Globus pallidus (tissue), 1 donor: ENCODE measurements around the gene DOLK.
"Not testable (repeated sequence)": the region's sequence is repeated elsewhere in the genome, so short reads cannot be mapped to it uniquely, and the experiment has no call there.

Experiments used
- DNase-seq: peaks from one replicate; pipeline ENCODE4 v3.0.0-alpha.2; 2015; ENCODE audit warnings: low spot score

Gene DOLK

DNA sequence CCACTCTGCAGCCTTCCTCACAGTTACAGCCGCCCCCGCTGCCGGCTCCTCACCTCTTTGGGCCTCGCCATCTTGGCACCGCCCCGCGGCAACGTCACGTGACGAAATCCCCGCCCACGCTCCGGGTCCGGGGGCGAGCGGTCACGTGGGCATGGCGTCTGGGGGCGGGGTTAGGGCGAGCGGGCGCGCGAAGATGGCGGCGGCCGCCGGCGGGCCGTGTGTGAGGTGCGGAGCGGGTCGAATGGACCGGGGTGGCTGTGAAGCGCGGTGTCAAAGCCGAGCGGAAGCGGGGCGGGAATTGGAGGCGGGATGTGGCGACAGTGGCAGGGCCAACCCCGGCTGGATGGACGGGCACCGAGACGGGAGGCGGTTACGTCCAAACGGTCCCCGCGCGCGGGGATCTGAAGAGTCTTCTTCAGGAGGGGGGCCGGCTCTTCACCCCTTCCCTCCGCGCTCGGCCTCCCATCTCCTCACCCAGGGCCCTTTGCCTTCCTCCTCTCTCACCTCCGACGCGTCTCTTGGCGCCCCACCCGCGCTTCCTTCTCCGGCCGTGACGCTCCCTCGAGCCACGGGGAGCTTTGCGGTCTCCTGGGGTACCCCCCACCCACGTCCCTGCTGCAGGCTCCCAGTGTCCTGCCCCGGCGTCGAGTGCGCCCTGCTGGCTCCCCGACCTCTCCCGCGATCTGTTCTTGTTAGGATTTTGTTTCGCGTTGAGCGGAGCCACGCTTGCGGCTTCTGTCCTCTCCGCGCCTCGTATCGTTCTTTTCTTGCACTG, at the start of gene DOLK, which contains the start of gene NUP188:
DOLK (minus strand) TSS at position 77 of the 775 bp plus-strand sequence. CDS start 300 bp downstream, outside the sequence.
NUP188 (plus strand) TSS at position 173 of the 775 bp plus-strand sequence; CDS start at position 194, 21 bp downstream.
- DNase-seq: peak; percentile 90

DNA sequence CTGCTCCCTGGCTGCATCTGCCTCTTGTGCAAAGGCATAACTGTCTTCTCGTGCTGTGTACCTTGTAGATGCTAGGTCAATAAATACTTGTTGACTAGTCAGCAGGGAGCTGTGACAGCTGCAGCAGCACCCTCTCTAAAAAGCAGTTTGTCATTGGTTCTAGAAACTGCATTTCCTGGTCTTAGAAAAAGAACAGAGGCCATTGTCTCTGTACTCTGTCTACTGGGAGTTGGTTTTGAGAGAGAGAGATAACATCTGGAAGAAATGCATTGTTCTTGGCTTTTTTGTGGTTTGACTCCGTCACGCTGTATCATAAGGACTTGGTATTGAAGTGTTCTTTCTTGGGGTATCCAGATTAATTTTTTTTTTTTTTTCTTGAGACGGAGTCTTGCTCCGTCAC, 48.4 kb upstream of the DOLK start:
- peak; percentile 80 for DNase-seq

DNA sequence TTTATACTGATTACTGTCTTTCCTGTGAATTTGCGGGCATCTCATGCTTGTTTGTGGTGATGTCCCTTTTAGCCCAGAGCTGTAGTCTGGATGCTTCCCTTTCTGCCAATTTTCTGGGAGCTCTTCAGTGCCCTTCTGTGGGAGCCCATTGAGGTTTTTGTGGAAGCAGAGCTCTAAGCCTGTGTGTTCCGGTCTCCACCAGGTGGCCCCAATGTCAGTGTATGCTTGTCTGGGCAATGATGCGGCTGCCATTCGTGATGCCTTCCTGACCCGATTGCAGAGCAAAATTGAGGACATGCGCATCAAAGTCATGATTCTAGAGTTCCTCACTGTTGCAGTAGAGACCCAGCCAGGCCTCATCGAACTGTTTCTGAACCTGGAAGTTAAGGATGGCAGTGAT, 45.6 kb upstream of the DOLK start:
- DNase-seq: peak; percentile 81

DNA sequence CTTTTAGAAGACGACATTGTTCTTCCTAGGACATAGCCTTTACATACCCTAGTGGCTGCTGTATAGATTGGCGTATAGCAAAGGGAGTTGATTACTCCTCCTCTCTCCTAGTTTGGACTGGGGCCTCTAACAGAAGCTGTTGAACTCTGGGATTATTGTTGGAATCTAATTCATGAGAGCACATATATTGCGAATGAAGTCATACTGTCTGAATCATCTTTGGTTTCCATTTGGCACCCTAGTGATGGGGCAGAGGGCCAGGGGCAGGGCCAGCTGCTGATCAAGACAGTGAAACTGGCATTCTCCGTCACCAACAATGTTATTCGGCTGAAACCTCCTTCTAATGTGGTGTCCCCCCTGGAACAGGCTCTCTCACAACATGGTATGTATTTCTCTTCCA, 40.4 kb upstream of the DOLK start:
- DNase-seq: peak; percentile 68

DNA sequence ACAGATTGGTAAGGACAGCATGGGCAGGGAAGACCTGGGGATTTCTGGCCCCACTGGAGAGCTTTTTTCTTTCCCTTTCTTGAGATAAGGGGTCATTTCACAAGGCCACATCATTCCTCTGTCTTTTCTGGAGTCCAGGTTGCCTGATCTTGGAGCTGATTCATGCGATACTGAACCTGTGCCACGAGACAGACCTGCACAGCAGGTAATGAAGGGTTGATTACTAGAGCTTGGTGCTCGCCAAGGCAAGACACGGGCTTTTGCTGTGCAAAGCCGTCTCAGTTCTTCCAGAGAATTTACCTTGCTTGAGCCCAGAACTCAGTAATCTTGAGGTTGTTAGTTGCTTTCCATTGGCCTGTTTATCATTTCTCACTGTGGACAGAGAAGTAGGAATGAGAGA, 39.3 kb upstream of the DOLK start:
- DNase-seq: no peak

DNA sequence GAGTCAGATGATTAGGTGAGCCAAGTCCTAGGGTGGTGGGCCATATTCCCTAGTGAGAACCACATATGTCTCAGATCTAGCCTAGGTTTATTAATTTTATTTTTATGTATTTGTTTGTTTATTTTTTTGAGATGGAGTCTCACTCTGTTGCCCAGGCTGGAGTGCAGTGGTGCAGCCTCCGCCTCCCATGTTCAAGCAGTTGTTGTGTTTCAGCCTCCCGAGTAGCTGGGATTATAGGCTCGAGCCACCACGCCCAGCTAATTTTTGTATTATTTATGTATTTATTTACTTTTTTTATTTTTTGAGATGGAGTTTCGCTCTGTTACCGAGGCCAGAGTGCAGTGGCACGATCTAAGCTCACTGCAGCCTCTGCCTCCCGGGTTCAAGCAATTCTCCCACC, 36.1 kb upstream of the DOLK start:
- no peak for DNase-seq

DNA sequence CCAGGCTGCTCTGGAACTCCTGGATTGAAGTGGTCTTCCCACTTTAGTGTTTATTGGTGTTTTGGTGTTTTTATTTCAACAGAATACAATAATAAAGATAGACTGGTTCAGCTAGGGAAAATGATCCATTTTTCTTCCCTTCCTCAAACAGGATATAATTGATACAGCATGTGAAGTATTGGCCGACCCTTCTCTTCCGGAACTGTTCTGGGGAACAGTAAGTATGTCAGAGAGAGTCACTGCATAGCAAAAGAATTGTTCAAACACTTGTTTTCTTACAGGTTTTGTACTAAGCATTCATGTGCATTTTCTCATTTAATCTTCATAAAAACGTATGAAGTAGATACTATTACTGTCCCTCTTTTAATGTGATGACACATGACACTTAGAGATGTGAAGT, 31.7 kb upstream of the DOLK start:
- DNase-seq: no peak

DNA sequence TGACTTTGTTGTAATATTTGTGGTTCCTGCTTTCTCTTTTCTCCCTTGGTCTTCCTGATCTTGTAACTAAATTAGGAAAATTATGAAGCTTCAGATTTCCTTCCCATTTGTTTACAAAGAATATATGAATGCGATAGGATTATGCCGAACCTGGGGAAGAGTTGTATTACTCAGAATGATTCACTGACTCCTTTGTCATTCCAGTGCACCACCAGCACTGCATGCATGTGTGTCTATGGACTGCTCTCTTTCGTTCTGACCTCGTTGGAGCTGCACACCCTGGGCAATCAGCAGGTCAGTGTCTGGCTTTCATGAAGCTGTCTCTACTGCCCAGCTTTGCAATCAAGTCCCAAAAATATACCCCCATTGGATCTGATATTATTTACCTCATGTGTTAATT, 25.6 kb upstream of the DOLK start:
- no peak for DNase-seq

DNA sequence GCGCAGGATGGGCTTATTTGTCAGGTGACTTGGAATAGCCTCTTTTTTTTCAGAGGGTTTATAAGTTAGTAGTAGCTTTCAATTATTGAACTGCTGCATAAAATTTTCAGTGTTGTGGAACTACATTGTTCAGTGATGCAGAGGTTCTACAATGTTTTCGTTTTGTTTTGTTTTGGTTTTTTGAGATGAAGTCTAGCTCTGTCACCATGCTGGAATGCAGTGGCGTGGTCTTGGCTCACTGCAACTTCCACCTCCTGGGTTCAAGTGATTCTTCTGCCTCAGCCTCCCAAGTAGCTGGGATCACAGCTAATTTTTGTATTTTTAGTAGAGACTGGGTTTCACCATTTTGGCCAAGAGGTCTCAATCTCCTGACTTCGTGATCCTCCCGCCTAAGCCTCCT, 22.1 kb upstream of the DOLK start:
- no peak for DNase-seq

DNA sequence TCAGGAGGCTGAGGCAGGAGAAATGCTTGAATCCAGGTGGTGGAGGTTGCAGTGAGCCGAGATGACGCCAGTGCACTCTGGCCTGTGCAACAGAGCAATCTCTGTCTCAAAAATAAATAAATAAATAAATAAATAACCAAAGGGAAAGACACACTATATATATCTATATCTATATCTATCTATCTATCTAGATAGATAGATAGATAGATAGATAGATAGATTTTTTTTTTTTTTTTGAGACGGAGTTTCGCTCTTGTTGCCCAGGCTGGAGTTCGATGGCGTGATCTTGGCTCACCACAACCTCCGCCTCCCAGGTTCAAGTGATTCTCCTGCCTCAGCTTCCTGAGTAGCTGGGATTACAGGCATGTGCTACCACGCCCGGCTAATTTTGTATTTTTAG, 14.0 kb upstream of the DOLK start:
- DNase-seq: not testable (repeated sequence)

DNA sequence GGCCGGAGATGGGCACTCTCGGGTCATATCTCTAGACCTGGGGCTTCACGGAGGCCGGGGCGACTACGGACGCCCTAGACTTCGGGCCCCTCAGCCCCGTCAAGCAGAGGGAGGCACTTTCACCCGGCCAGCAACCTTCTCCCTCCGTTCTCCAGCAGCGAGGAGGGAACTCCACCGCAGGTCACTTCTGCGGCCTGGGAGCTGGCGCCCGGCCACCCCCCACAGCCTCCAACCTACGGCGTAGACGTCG, 201 bp downstream of the DOLK start:
- DNase-seq: no peak

DNA sequence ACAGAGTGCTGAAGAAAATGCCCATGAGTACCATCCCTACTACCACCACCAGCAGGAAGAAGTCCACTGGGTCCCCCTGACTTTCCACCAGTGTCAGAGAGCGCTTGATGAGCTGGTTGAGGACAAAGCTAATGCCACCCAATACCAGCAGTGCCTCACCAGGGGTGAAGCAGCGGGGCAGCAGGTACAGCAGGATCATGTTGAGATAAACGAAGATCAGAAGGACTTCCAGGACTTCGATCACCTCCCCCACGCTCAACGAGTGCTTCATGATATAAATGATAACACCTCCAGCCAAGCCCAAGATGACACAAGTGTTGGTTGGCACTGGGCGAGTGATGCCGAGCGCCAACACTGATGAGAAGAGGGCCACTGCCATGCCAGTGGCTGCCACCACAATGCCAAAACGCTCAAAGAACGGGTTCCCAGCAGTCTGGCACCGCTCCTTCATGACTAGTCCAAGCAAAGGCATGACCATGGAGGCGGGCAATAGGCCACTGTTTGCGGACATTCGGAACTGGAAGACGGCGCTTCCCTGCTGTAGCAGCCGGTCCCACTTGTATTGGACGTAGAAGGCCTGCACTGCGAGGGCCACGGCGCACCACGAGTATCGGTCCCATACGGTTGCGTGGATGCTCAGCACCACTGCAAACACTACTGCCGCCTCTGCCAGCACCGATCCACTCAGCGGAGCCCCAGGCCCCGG, 679 bp downstream of the DOLK start:
- DNase-seq: peak; percentile 23

DNA sequence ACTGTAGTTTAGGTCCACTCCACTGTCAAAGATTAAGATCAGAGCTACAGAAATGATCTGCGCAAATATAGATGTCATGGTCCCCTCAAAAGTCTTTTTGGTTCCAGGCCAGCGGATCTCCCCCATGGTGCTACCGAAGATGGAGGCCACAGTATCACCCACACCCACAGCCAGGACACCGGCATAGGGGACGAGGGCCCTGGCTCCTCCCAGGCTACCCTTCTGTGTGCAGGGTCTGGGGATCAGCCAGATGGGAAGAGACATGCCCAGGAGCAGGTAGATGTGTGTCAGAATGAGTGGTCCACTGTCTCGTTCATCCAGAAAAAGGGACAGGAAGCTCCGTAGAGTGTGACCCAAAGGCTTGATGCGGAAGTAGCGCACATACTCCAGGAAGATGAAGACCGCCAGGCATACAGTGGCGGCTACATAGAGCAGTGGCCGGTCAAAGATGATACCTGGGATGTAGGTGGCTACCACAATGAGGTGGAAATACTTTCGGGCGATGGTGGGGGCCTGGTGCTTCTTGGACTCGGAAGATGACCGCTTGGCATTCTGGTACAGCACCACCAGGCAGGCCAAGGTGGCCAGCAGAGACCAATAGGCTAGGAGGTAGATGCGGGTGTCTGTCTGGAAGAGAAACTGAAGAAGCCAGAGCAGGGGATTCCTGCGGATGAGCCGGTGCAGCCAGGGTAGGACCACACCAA, 1.5 kb downstream of the DOLK start:
- DNase-seq: no peak

DNA sequence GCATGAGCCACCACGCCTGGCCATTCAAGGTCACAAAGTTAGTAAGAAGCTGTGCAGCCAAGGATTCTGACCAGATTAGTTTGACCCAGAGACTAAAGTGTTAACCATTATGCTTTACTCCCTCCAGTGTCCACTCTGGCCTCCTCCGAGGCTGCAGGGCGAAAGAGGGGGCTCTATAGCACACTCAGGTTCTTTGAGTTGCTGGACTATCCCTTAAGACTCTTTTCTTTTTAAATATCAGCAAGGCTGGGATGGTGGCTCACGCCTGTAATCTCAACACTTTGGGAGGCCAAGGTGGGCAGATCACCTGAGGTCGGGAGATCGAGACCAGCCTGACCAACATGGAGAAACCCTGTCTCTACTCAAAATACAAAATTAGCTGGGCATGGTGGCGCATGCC, 2.4 kb downstream of the DOLK start:
- not testable (repeated sequence) for DNase-seq

DNA sequence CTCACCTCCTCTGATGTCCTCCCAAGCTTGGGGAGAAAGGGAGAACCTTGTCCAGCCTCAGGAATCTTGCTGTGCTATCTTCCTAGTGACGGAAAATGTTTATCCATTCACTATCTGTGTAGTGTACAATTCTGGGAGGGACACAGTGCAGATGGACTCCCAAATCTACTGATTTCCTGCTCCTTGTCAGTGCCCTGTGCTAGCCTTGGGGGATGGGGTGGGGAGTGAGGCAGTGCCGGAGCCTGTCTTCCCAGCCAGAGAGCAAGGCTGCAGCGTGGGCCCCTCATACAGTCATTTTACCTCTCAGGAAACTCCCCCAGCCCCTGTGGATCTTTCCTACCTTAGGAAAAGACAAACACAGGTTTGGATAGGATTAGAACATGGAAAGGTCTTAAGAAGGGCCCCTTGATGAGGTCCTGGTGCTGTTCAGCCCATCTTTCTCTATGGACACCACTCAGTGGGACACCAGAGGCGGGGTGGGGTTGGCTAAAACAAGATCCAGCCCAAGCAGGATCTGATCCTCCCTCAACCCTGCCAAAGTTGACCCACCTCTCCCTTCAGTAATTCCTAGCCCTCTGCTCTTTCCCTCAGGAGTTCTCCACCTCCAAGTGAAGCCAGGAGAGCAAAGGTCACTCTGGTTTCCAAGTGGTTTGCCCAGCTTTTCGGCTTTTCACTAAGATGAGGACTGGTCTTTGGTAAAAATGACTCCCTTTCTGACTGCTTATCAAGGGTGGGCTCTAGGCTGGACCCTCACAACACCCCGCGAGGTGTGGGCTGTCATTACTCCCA, 3.4 kb downstream of the DOLK start:
- DNase-seq: no peak

DNA sequence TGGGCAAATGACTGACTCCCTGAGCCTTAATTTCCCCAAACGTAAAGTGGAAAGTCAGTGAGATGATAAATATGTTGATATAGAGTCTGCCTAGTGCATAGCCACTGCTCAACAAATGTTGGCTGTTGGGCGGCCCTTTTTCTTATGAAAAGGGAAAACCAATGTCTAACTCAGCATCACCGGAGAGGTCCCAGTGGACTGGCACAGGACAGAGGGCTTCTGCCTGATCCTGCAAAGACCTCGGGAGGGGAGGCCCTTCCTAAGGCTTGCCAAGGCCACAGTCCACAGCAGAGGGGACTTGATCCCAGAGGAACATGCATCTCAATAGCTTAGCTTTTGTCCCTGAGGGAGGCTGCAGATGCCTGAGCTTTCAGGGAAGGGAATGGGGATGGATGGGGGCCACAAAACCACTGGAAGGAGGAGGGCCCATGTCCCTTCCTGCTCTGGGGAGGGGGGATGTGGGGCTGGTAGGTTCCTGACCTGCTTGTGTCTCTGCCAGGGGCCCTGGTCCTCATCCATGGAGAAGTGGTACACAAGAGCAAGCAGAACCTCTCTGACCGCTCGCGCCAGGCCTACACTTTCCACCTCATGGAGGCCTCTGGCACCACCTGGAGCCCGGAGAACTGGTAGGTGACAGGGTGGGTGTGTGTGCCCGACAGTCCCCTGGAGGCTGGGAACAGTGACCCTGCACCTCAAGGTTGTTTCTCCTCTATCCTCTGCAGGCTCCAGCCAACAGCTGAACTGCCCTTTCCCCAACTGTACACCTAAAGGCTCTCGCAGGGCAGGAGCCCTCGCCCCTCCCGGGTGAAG, 6.3 kb downstream of the DOLK start:
- DNase-seq: no peak

DNA sequence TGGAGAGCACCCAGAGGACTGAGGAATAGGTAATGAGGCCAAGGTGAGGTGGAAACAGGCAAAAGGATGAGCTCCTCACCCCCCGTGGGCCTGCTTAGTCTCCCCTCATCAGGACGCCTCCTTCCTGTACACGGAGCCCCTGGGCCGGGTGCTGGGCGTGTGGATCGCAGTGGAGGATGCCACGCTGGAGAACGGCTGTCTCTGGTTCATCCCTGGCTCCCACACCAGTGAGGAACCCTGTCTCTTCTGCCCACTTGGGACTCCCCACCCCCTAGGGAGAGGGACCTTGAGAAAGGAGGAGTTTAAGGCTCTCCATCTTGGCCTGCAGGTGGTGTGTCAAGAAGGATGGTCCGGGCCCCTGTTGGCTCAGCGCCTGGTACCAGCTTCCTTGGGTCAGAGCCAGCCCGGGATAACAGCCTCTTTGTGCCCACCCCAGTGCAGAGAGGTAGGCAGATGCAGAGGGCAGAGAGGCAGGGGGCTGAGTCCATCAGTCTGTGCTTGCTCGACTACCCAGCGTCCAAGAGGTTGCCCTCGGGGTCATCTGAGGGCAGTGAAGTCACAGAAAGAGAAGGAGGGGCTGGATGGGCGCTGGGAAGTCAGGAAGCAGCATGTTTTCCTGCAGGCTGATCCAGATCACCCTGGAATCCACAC, 7.0 kb downstream of the DOLK start:
- no peak for DNase-seq

DNA sequence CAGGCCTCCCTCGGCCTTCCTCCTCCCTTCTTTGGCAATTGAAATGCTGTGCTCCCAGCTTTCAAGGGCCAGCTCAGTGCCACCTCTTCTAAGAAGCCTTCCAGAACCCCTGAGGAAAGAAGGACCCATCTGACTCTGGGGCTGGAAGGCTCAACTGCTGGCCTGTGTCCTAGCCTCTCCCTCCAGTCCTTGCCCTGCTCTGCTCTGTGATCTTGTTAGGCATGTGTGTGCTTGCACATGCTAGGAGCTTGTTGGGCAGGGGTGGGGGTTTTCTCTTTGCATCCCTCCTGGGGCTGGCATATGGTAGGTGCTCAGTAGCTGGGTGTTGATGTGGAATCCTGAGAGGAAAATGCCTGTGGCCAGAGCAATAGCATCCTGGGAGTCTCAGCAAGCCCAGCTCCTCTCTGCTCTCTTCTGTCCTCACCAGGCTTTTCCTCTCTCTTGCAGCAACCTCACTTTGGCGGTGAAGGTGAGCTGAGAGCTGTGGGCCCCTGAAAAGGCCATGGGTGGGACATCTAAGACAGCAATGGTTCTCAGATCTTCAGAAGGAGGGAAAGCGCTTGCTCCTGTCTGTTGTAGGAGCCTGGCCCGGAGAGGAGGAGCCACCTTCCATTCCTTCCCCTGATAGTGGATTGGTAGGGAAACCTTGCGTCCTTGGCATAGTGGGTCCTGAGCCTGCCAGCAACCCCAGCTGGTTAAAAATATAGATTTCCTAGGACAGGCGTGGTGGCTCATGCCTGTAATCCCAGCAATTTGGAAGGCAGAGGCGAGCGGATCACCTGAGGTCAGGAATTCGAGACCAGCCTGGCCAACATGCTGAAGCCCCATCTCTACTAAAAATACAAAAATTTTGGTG, 9.9 kb downstream of the DOLK start:
- no peak for DNase-seq

DNA sequence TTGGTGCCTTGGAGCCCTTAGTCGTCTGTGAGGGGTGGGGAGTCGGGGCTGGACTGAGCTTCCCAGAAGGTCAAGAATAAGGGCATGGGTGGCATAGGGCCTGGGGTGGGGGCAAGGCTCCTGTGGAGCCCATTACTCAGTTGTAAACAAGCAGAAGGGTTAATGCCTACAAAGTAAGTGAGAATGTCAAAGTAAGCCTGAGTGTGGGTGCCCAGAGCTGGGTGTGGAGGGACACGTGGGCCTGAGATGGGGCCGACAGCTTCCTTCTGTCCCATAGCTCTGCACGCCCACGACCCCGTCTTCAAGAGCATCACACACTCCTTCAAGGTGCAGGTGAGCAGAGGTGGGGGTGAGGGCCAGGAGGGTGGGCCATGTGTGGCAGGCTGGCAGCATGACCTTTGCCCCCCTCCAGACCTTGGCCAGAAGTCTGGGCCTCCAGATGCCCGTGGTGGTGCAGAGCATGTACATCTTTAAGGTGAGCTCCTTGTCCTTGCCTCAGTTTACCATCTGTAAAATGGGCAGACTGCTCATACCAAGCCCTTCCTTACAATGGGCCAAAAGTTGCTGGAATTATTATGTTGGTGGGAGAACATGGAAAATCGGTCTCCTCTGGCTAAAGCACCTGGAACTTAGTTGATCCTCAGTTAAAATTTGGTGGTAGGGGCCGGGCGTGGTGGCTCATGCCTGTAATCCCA, 11.1 kb downstream of the DOLK start:
- DNase-seq: no peak
